C4-2B (cell line): ENCODE measurements around the gene UGT1A8.

Source experiments
- ZFX ChIP-seq: fragments of 450-650 bp; IDR thresholded peaks from 2 replicates; pipeline ENCODE4 v1.6.1; 2017
- TF ChIP-seq, protein P1 (sequence below): fragments of 450-650 bp; conservative IDR thresholded peaks from 2 replicates; pipeline ENCODE4 v1.5.1; 2017; ENCODE audit warnings: mild to moderate bottlenecking

GRCh38 chr2:233789554-233789953 lies 172.1 kb downstream of the UGT1A8 start:
- TF ChIP-seq, protein P1, sequence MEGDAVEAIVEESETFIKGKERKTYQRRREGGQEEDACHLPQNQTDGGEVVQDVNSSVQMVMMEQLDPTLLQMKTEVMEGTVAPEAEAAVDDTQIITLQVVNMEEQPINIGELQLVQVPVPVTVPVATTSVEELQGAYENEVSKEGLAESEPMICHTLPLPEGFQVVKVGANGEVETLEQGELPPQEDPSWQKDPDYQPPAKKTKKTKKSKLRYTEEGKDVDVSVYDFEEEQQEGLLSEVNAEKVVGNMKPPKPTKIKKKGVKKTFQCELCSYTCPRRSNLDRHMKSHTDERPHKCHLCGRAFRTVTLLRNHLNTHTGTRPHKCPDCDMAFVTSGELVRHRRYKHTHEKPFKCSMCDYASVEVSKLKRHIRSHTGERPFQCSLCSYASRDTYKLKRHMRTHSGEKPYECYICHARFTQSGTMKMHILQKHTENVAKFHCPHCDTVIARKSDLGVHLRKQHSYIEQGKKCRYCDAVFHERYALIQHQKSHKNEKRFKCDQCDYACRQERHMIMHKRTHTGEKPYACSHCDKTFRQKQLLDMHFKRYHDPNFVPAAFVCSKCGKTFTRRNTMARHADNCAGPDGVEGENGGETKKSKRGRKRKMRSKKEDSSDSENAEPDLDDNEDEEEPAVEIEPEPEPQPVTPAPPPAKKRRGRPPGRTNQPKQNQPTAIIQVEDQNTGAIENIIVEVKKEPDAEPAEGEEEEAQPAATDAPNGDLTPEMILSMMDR = no peak
- TF ChIP-seq ZFX = no peak
